ENCODE measurements around the gene PRG2. TPM values are rescaled to one million over a fixed set of nuclear protein-coding genes. Genes with fewer than 3 reads are reported as not detected.

PRG2 gene
- total and polyA plus RNA-seq, 9 of the 15 experiments (the other 6 are each of a cell fraction or from before 2014, with no cell fraction given), result 1.8 to 78.0 (median 26.6) TPM

GRCh38 chr11:57424792-57425564 lies 34.5 kb upstream of the PRG2 start (continued):
- peak; percentile 98 for TF ChIP-seq SMAD4 (CRISPR knock-in tag; conservative IDR thresholded peaks at IDR 0.05)
- TF ChIP-seq, protein P1, sequence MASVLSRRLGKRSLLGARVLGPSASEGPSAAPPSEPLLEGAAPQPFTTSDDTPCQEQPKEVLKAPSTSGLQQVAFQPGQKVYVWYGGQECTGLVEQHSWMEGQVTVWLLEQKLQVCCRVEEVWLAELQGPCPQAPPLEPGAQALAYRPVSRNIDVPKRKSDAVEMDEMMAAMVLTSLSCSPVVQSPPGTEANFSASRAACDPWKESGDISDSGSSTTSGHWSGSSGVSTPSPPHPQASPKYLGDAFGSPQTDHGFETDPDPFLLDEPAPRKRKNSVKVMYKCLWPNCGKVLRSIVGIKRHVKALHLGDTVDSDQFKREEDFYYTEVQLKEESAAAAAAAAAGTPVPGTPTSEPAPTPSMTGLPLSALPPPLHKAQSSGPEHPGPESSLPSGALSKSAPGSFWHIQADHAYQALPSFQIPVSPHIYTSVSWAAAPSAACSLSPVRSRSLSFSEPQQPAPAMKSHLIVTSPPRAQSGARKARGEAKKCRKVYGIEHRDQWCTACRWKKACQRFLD (CRISPR knock-in tag; IDR thresholded peaks at IDR 0.05), result peak; percentile 99
- no peak for TF ChIP-seq ARHGAP35 (IDR thresholded peaks at IDR 0.05; ENCODE audit: partially characterized antibody)
- peak; percentile 96 for TF ChIP-seq TAL1 (IDR thresholded peaks at IDR 0.05)
- TF ChIP-seq EWSR1 (IDR thresholded peaks at IDR 0.05; ENCODE audit: borderline replicate concordance, low read depth, partially characterized antibody), result no peak
- TF ChIP-seq ZNF586 (CRISPR knock-in tag; conservative IDR thresholded peaks at IDR 0.05), result no peak
- peak; percentile 29; the same call in 1 of the 2 replicates for TF ChIP-seq THRB (CRISPR knock-in tag; conservative IDR thresholded peaks at IDR 0.05)
- TF ChIP-seq TOE1 (IDR thresholded peaks at IDR 0.05; ENCODE audit: borderline replicate concordance), result peak; percentile 87
- TF ChIP-seq TOE1 (CRISPR knock-in tag; IDR thresholded peaks at IDR 0.05; ENCODE audit: borderline replicate concordance, low read depth), result no peak
- peak; percentile 56; the same call in 1 of the 2 replicates for TF ChIP-seq NFRKB (IDR thresholded peaks at IDR 0.05; ENCODE audit: low read depth)
- TF ChIP-seq U2AF1 (optimal IDR thresholded peaks at IDR 0.05; ENCODE audit: low read depth, low read length), result no peak
- no peak for TF ChIP-seq HOXB6 (CRISPR knock-in tag; IDR thresholded peaks at IDR 0.05; ENCODE audit: borderline replicate concordance)
- TF ChIP-seq BACH1 (tag; IDR thresholded peaks at IDR 0.05), result peak; percentile 41
- peak; percentile 82 for TF ChIP-seq RBFOX2 (IDR thresholded peaks at IDR 0.05; ENCODE audit: low read depth, low read length)
- TF ChIP-seq ZKSCAN8 (CRISPR knock-in tag; IDR thresholded peaks at IDR 0.05), result peak; percentile 70; the same call in 1 of the 2 replicates
- peak; percentile 92 for TF ChIP-seq EP400 (IDR thresholded peaks at IDR 0.05)
- TF ChIP-seq TEAD1 (CRISPR knock-in tag; IDR thresholded peaks at IDR 0.05), result peak; percentile 88 to 90
- TF ChIP-seq PHF20 (IDR thresholded peaks at IDR 0.05; ENCODE audit: partially characterized antibody), result peak; percentile 35
- no peak for TF ChIP-seq HMG20B (CRISPR knock-in tag; IDR thresholded peaks at IDR 0.05)
- TF ChIP-seq NFIX (CRISPR knock-in tag; IDR thresholded peaks at IDR 0.05; ENCODE audit: low read depth), result no peak
- TF ChIP-seq JUND (IDR thresholded peaks at IDR 0.05; ENCODE audit: borderline replicate concordance, low read depth, low read length), result peak; percentile 99
- peak; percentile 96; the same call in 2 of the 3 replicates for TF ChIP-seq JUND (tag; IDR thresholded peaks at IDR 0.05; ENCODE audit: borderline replicate concordance, low read depth, low read length)
- no peak for TF ChIP-seq MIER1 (IDR thresholded peaks at IDR 0.05; ENCODE audit: low read depth)
- TF ChIP-seq NR4A1 (CRISPR knock-in tag; IDR thresholded peaks at IDR 0.05), result no peak
- no peak; the same call in 1 of the 2 replicates for TF ChIP-seq NR4A1 (tag; IDR thresholded peaks at IDR 0.05)
- TF ChIP-seq KDM2B (CRISPR knock-in tag; IDR thresholded peaks at IDR 0.05), result no peak
- TF ChIP-seq ETS2 (tag; IDR thresholded peaks at IDR 0.05; ENCODE audit: borderline replicate concordance, poor library complexity, severe bottlenecking), result no peak
- TF ChIP-seq PCBP2 (IDR thresholded peaks at IDR 0.05; ENCODE audit: low read depth, low read length, poor library complexity, severe bottlenecking), result no peak

All from K562 (cell line).